ENCODE measurements around the gene EIF4EBP2.

Gene EIF4EBP2

DNA sequence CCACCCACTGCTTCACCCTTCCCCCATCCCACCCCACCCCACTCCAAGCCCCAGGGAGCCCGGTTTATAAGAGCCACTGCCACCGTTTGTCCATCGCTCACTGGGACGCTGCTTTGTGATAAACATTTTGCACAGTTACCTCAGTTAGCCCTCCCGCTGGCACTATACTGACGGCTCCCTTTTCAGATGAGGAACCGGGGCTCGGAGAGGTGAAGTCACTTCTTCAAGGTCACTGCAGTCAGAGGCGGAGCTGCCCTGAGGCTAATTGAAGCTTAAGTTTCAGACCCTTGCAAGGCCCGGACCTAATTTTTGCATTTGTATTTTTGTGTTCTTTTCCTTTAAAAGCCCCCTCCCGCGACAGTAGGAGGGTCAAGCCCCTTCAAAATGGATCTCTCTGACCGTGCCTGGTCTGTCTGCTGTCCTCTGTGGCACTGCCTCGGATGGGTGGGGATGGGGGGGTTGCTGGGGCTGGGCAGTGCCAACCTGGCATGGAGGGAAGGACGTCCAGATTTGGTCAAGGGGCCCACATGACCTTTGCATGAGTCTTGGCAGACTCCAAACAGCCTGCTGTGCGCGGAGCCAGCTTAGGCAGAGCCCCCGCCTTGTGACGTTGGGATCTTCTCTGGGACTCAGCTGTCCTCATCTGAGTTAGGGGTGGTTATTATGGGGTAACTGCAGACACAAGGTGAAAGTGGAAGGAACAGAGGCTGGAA lies 55.3 kb downstream of the EIF4EBP2 start:
- no peak for DNase-seq (ENCODE audit: low read depth, low spot score)
- TF ChIP-seq, protein P1, sequence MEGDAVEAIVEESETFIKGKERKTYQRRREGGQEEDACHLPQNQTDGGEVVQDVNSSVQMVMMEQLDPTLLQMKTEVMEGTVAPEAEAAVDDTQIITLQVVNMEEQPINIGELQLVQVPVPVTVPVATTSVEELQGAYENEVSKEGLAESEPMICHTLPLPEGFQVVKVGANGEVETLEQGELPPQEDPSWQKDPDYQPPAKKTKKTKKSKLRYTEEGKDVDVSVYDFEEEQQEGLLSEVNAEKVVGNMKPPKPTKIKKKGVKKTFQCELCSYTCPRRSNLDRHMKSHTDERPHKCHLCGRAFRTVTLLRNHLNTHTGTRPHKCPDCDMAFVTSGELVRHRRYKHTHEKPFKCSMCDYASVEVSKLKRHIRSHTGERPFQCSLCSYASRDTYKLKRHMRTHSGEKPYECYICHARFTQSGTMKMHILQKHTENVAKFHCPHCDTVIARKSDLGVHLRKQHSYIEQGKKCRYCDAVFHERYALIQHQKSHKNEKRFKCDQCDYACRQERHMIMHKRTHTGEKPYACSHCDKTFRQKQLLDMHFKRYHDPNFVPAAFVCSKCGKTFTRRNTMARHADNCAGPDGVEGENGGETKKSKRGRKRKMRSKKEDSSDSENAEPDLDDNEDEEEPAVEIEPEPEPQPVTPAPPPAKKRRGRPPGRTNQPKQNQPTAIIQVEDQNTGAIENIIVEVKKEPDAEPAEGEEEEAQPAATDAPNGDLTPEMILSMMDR (IDR thresholded peaks at IDR 0.05; ENCODE audit: low read depth, low read length): no peak
- no peak overlapping the region for H3K4me3 ChIP-seq (ENCODE audit: low read depth, low read length)
- in situ Hi-C loops (cut with HindIII; ENCODE audit: low sequenced_read_pairs): no loop called here

GRCh38 chr10:70459774-70460490 lies 56.0 kb downstream of the EIF4EBP2 start:
- no peak for DNase-seq (ENCODE audit: low read depth, low spot score)
- in situ Hi-C loops (cut with HindIII; ENCODE audit: low sequenced_read_pairs): no loop called here
- TF ChIP-seq, protein P1 (IDR thresholded peaks at IDR 0.05; ENCODE audit: low read depth, low read length): no peak

DNA sequence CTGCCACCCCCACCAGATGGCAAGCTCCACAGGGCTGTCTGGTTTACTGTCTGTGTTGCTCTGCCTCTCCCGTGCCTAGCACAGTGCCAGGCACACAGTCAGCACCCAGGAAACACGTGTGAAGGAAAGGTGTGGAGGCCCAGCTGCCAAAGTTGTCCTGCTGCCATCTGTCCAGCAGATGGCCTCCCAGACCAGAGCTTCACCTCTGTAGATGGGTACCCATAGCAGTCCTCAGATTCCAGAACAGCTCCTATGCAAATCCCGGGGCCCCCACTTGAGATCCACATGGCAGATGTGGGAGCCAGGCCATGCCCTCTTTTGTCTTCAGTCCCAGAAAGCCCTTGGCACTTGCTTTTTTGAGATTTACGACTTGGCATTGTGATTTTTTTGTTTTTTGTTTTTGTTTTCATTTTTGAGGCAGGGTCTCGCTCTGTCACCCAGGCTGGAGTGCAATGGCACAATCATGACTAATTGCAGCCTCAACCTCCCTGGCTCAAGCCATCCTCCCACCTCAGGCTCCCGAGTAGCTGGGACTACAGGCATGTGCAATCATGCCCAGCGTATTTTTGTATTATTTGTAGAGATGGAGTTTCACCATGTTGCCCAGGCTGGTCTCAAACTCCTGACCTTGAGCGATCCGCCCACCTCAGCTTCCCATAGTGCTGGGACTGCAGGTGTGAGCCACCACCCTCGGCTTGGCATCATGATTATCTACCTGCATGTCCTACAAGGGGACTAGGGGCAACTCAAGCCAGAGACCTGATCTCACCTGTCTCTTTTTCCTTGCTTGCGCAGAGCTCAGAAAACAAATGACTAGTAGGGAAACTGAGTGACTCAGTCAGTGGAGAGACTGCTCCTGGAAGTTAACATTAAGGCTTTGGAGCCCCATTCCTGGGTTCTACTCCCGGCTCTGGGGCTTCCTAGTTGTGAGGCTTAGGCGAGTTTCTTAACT lies 57.7 kb downstream of the EIF4EBP2 start:
- in situ Hi-C loops (cut with HindIII; ENCODE audit: low sequenced_read_pairs): no loop called here
- DNase-seq (ENCODE audit: low read depth, low spot score): peak; percentile 50
- TF ChIP-seq, protein P1 (IDR thresholded peaks at IDR 0.05; ENCODE audit: low read depth, low read length): peak; percentile 95
- H3K4me3 ChIP-seq (ENCODE audit: low read depth, low read length): no peak overlapping the region

More at GRCh38 chr10:70459774-70460490, 56.0 kb downstream of the EIF4EBP2 start:
- no peak overlapping the region for H3K4me3 ChIP-seq (ENCODE audit: low read depth, low read length)

GRCh38 chr10:70462349-70462984 lies 58.5 kb downstream of the EIF4EBP2 start:
- in situ Hi-C loops (cut with HindIII; ENCODE audit: low sequenced_read_pairs): no loop called here
- no peak overlapping the region for H3K4me3 ChIP-seq (ENCODE audit: low read depth, low read length)
- DNase-seq (ENCODE audit: low read depth, low spot score): no peak
- TF ChIP-seq, protein P1 (IDR thresholded peaks at IDR 0.05; ENCODE audit: low read depth, low read length): no peak

GRCh38 chr10:70465278-70465677 lies 61.3 kb downstream of the EIF4EBP2 start:
- in situ Hi-C loops (cut with HindIII; ENCODE audit: low sequenced_read_pairs): no loop called here
- no peak for DNase-seq (ENCODE audit: low read depth, low spot score)
- no peak overlapping the region for H3K4me3 ChIP-seq (ENCODE audit: low read depth, low read length)
- TF ChIP-seq, protein P1 (IDR thresholded peaks at IDR 0.05; ENCODE audit: low read depth, low read length): no peak

- in situ Hi-C loops (cut with HindIII; ENCODE audit: low sequenced_read_pairs): no loop called here
Observed at GRCh38 chr10:70465832-70466231, 61.9 kb downstream of the EIF4EBP2 start.

More at GRCh38 chr10:70465832-70466231, 61.9 kb downstream of the EIF4EBP2 start:
- no peak overlapping the region for H3K4me3 ChIP-seq (ENCODE audit: low read depth, low read length)
- DNase-seq (ENCODE audit: low read depth, low spot score): no peak
- TF ChIP-seq, protein P1 (IDR thresholded peaks at IDR 0.05; ENCODE audit: low read depth, low read length): no peak
